ENCODE data around the gene XPO5.
A peak's percentile ranks its signal among the peaks of the same experiment; 100 is the strongest.

- no peak for TF ChIP-seq CTCF (IDR thresholded peaks at IDR 0.05)
- TF ChIP-seq POLR2AphosphoS5 (IDR thresholded peaks at IDR 0.05), result peak; percentile 25 to 80 (median 68)
Measured at GRCh38 chr6:43516697-43517504, 58.9 kb downstream of the XPO5 start, which contains the start of the genes POLR1C and YIPF3.

Data from sigmoid colon (tissue), 4 donors.